ENCODE measurements around the gene PKD1. TPM values are rescaled to one million over a fixed set of nuclear protein-coding genes. Genes with fewer than 3 reads are reported as not detected.

The PKD1 gene
- total RNA-seq, 2 donors from 2014 or later: 205 to 349 TPM

- 54% methylated on average over 37 of the region's 106 CpGs for WGBS
- intact Hi-C loops (cut with DNase I): no loop called here
- Histone ChIP-seq H3K4me1 (replicated peaks) (no peaks in the 10 kb centered on the region), H3K9me3 (no peaks in the 10 kb centered on the region), H3K4me3 (no peak overlapping the region), H3K36me3 (peaks cover 6 to 9% of the 10 kb centered on the region in 2 donors), H3K27me3 (replicated peaks; ENCODE audit: insufficient read depth) (no peaks in the 10 kb centered on the region), H3K27ac (no peak overlapping the region)
- no peak for DNase-seq (ENCODE audit: low spot score)
- TF ChIP-seq POLR2AphosphoS5 (IDR thresholded peaks at IDR 0.05) (no peak), POLR2A (IDR thresholded peaks at IDR 0.05) (no peak)
- TF ChIP-seq, protein P1, sequence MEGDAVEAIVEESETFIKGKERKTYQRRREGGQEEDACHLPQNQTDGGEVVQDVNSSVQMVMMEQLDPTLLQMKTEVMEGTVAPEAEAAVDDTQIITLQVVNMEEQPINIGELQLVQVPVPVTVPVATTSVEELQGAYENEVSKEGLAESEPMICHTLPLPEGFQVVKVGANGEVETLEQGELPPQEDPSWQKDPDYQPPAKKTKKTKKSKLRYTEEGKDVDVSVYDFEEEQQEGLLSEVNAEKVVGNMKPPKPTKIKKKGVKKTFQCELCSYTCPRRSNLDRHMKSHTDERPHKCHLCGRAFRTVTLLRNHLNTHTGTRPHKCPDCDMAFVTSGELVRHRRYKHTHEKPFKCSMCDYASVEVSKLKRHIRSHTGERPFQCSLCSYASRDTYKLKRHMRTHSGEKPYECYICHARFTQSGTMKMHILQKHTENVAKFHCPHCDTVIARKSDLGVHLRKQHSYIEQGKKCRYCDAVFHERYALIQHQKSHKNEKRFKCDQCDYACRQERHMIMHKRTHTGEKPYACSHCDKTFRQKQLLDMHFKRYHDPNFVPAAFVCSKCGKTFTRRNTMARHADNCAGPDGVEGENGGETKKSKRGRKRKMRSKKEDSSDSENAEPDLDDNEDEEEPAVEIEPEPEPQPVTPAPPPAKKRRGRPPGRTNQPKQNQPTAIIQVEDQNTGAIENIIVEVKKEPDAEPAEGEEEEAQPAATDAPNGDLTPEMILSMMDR (IDR thresholded peaks at IDR 0.05): no peak
Measured at GRCh38 chr16:2178321-2179106, 42.8 kb upstream of the PKD1 start.

DNA sequence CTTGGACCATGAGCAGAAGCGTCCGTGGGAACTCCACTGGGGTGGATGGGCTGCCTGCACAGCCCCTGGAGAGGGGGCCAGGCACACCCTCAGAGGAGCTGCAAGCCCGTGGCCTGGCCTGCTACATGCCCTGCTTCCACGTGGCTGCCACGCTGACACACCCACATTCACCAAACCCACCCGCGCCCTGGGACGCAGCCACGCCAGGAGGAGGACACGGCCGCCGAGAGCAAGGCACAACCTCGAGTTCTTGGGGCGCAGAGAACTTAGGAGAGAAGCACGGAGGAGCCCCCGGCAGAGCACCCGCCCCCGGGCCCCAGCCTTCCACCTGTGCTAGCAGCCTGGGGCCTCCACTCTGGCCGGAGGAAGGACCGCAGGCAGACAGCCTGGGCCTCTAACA lies 41.9 kb upstream of the PKD1 start:
- 90% methylated on average over 20 of the region's 20 CpGs for WGBS
- Histone ChIP-seq H3K36me3 (peaks cover 7 to 14% of the 10 kb centered on the region in 2 donors), H3K27me3 (replicated peaks; ENCODE audit: insufficient read depth) (no peaks in the 10 kb centered on the region), H3K27ac (no peak overlapping the region), H3K4me3 (no peak overlapping the region), H3K4me1 (replicated peaks) (no peaks in the 10 kb centered on the region), H3K9me3 (no peaks in the 10 kb centered on the region)
- no peak for DNase-seq (ENCODE audit: low spot score)
- no peak for TF ChIP-seq POLR2AphosphoS5 (IDR thresholded peaks at IDR 0.05)
- no peak for TF ChIP-seq POLR2A (IDR thresholded peaks at IDR 0.05)
- TF ChIP-seq, protein P1 (IDR thresholded peaks at IDR 0.05): no peak
- intact Hi-C loops (cut with DNase I): no loop called here

- H3K36me3 ChIP-seq: peaks cover 7 to 14% of the 10 kb centered on the region in 2 donors
- no peak overlapping the region for H3K27ac ChIP-seq
- no peak overlapping the region for H3K4me3 ChIP-seq
- no peaks in the 10 kb centered on the region for H3K27me3 ChIP-seq (replicated peaks; ENCODE audit: insufficient read depth)
- H3K9me3 ChIP-seq: no peaks in the 10 kb centered on the region
- WGBS: 91% methylated on average over 18 of the region's 18 CpGs
- no peaks in the 10 kb centered on the region for H3K4me1 ChIP-seq (replicated peaks)
- intact Hi-C loops (cut with DNase I): no loop called here
- TF ChIP-seq, protein P1 (IDR thresholded peaks at IDR 0.05): no peak
- TF ChIP-seq POLR2A (IDR thresholded peaks at IDR 0.05): no peak
- no peak for TF ChIP-seq POLR2AphosphoS5 (IDR thresholded peaks at IDR 0.05)
- DNase-seq (ENCODE audit: low spot score): no peak
Measured at GRCh38 chr16:2177101-2177500, 41.4 kb upstream of the PKD1 start.

DNA sequence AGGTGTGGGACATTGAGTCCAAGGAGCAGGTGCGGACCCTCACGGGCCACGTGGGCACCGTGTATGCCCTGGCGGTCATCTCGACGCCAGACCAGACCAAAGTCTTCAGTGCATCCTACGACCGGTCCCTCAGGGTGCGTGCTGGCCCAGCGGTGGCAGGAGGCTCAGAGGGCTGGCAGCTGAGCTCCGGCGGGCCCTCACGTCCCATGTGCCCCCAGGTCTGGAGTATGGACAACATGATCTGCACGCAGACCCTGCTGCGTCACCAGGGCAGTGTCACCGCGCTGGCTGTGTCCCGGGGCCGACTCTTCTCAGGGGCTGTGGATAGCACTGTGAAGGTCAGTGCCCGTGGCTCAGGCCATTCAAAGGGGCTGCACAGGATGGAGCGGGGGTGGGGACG lies 40.3 kb upstream of the PKD1 start:
- Histone ChIP-seq H3K27me3 (replicated peaks; ENCODE audit: insufficient read depth) (no peaks in the 10 kb centered on the region), H3K4me1 (replicated peaks) (no peaks in the 10 kb centered on the region), H3K4me3 (no peak overlapping the region), H3K36me3 (peaks cover 7 to 14% of the 10 kb centered on the region in 2 donors), H3K27ac (no peak overlapping the region), H3K9me3 (no peaks in the 10 kb centered on the region)
- TF ChIP-seq POLR2A (IDR thresholded peaks at IDR 0.05) (no peak), POLR2AphosphoS5 (IDR thresholded peaks at IDR 0.05) (no peak)
- TF ChIP-seq, protein P1 (IDR thresholded peaks at IDR 0.05): no peak
- DNase-seq (ENCODE audit: low spot score): no peak
- 94% methylated on average over 11 of the region's 23 CpGs for WGBS
- intact Hi-C loops (cut with DNase I): no loop called here

GRCh38 chr16:2175454-2175853 lies 39.8 kb upstream of the PKD1 start:
- intact Hi-C loops (cut with DNase I): no loop called here
- 95% methylated on average over 6 of the region's 10 CpGs for WGBS

More at GRCh38 chr16:2175454-2175853, 39.8 kb upstream of the PKD1 start:
- no peak overlapping the region for H3K4me3 ChIP-seq
- DNase-seq (ENCODE audit: low spot score): no peak
- H3K27ac ChIP-seq: no peak overlapping the region
- TF ChIP-seq POLR2A (IDR thresholded peaks at IDR 0.05) (no peak), POLR2AphosphoS5 (IDR thresholded peaks at IDR 0.05) (no peak)
- TF ChIP-seq, protein P1 (IDR thresholded peaks at IDR 0.05): no peak
- no peaks in the 10 kb centered on the region for H3K4me1 ChIP-seq (replicated peaks)
- no peaks in the 10 kb centered on the region for H3K9me3 ChIP-seq
- no peaks in the 10 kb centered on the region for H3K27me3 ChIP-seq (replicated peaks; ENCODE audit: insufficient read depth)
- peaks cover 7 to 14% of the 10 kb centered on the region in 2 donors for H3K36me3 ChIP-seq
